SU-DHL-6 (cell line): Measurements from ENCODE around the gene KLF4.

Experiments used
- H2AFZ ChIP-seq: fragments of 200-600 bp; sonication (generic); 2 replicates; pipeline ENCODE4 v1.6.1; 2014; ENCODE audit warnings: low read depth, mild to moderate bottlenecking, moderate library complexity, mixed read lengths, antibody characterized with exemption, low read length; ENCODE audit not compliant: severe bottlenecking
- H3F3A ChIP-seq: fragments of 200-600 bp; shearing (Covaris generic); 2 replicates; pipeline ENCODE4 v1.6.0; 2016; ENCODE audit warnings: antibody characterized with exemption, mild to moderate bottlenecking; ENCODE audit not compliant: insufficient read depth
- H3K27ac ChIP-seq: fragments of 200-600 bp; sonication (generic); 2 replicates; pipeline ENCODE4 v1.5.1; 2016; ENCODE audit warnings: low read depth, mild to moderate bottlenecking, low read length, moderate library complexity, mixed read lengths
- H3K27me3 ChIP-seq: fragments of 200-600 bp; sonication (generic), shearing (Covaris generic); 2 replicates; pipeline ENCODE4 v1.6.0; 2014; ENCODE audit warnings: mild to moderate bottlenecking, low read length
- H3K36me3 ChIP-seq: fragments of 200-600 bp; sonication (generic); 2 replicates; pipeline ENCODE4 v1.6.1; 2014; ENCODE audit warnings: mild to moderate bottlenecking, low read length, mixed read lengths
- H3K4me2 ChIP-seq: fragments of 300-600, 200-600 bp; shearing (Covaris generic), sonication (generic); 2 replicates; pipeline ENCODE4 v1.6.0; 2014; ENCODE audit warnings: low read length, low read depth, mild to moderate bottlenecking; ENCODE audit not compliant: poor library complexity, severe bottlenecking
- H3K4me3 ChIP-seq: fragments of 200-600 bp; sonication (generic); 2 replicates; pipeline ENCODE4 v1.5.1; 2014; ENCODE audit warnings: antibody characterized with exemption, low read length, mild to moderate bottlenecking, mixed read lengths; ENCODE audit not compliant: insufficient read depth, poor library complexity, severe bottlenecking
- H3K79me2 ChIP-seq: fragments of 200-600 bp; sonication (generic); 2 replicates; pipeline ENCODE4 v1.6.1; 2014; ENCODE audit warnings: mild to moderate bottlenecking, low read length, moderate library complexity; ENCODE audit not compliant: insufficient read depth
- H3K9ac ChIP-seq: fragments of 200-600 bp; sonication (generic); 2 replicates; pipeline ENCODE4 v1.7.0; 2014; ENCODE audit warnings: mild to moderate bottlenecking, low read length
- H3K9me2 ChIP-seq: fragments of 200-600 bp; sonication (generic); replicated peaks from 2 replicates; pipeline ENCODE4 v1.6.1; 2014; ENCODE audit warnings: low read length; ENCODE audit not compliant: insufficient read depth
- H3K9me3 ChIP-seq: fragments of 200-600 bp; sonication (generic); 2 replicates; pipeline ENCODE4 v1.6.1; 2014; ENCODE audit warnings: low read length, mixed read lengths; ENCODE audit not compliant: insufficient read depth
- H4K20me1 ChIP-seq: fragments of 200-600 bp; sonication (generic); 2 replicates; pipeline ENCODE4 v1.6.1; 2014; ENCODE audit warnings: low read depth, mild to moderate bottlenecking, antibody characterized with exemption, low read length, moderate library complexity, mixed read lengths
- CTCF ChIP-seq: fragments of 200-600 bp; sonication (generic); IDR thresholded peaks from one replicate; pipeline ENCODE4 v1.5.1; 2017; ENCODE audit warnings: antibody characterized with exemption, mild to moderate bottlenecking, low read length, moderate library complexity; ENCODE audit not compliant: insufficient read depth, poor library complexity, severe bottlenecking
- EZH2phosphoT487 ChIP-seq: fragments of 200-600 bp; sonication (generic), shearing (Covaris generic); conservative IDR thresholded peaks from 2 replicates; pipeline ENCODE4 v1.6.1; 2018; ENCODE audit warnings: mild to moderate bottlenecking, antibody characterized with exemption, low read length, moderate library complexity, mixed read lengths

Gene KLF4

GRCh38 chr9:107447081-107447480 is 42.5 kb downstream of the KLF4 start:
- Histone ChIP-seq H3K27ac (no peak overlapping the region), H3K27me3 (no peaks in the 10 kb centered on the region), H3K9me3 (no peaks in the 10 kb centered on the region), H3K4me2 (no peak overlapping the region), H3K9me2 (no peaks in the 10 kb centered on the region), H3K36me3 (no peaks in the 10 kb centered on the region), H3K9ac (no peak overlapping the region), H2AFZ (no peak overlapping the region), H3K4me3 (no peak overlapping the region), H3F3A (no peaks in the 10 kb centered on the region), H4K20me1 (no peaks in the 10 kb centered on the region), H3K79me2 (no peaks in the 10 kb centered on the region)
- TF ChIP-seq CTCF (no peak), EZH2phosphoT487 (no peak)

- no peak overlapping the region for H3K4me2 ChIP-seq
- H3K27me3 ChIP-seq: no peaks in the 10 kb centered on the region
- TF ChIP-seq CTCF: no peak
- no peak for TF ChIP-seq EZH2phosphoT487
Measured at GRCh38 chr9:107446491-107446890, 43.1 kb downstream of the KLF4 start.

GRCh38 chr9:107443786-107444185 is 45.8 kb downstream of the KLF4 start:
- Histone ChIP-seq H4K20me1 (no peaks in the 10 kb centered on the region), H3K36me3 (no peaks in the 10 kb centered on the region), H3F3A (no peaks in the 10 kb centered on the region), H3K4me3 (no peak overlapping the region), H3K9me3 (no peaks in the 10 kb centered on the region), H2AFZ (no peak overlapping the region), H3K9me2 (no peaks in the 10 kb centered on the region), H3K4me2 (no peak overlapping the region), H3K27me3 (no peaks in the 10 kb centered on the region), H3K79me2 (no peaks in the 10 kb centered on the region), H3K27ac (no peak overlapping the region), H3K9ac (no peak overlapping the region)
- no peak for TF ChIP-seq CTCF
- TF ChIP-seq EZH2phosphoT487: no peak

More at GRCh38 chr9:107446491-107446890, 43.1 kb downstream of the KLF4 start:
- H3F3A ChIP-seq: no peaks in the 10 kb centered on the region
- no peaks in the 10 kb centered on the region for H4K20me1 ChIP-seq
- H3K9me2 ChIP-seq: no peaks in the 10 kb centered on the region
- no peak overlapping the region for H3K9ac ChIP-seq
- no peaks in the 10 kb centered on the region for H3K36me3 ChIP-seq
- no peak overlapping the region for H3K27ac ChIP-seq
- no peak overlapping the region for H2AFZ ChIP-seq
- no peaks in the 10 kb centered on the region for H3K79me2 ChIP-seq
- H3K4me3 ChIP-seq: no peak overlapping the region
- H3K9me3 ChIP-seq: no peaks in the 10 kb centered on the region
